ENCODE data around the gene SLC35E3. TPM values are rescaled to one million over a fixed set of nuclear protein-coding genes. Genes with fewer than 3 reads are reported as not detected.

The SLC35E3 gene
- total and polyA plus RNA-seq, 2 of the 13 experiments (the other 11 are each of a cell fraction or from before 2014, with no cell fraction given) = 13.0 to 22.1 TPM

GRCh38 chr12:68765696-68766095, 19.7 kb downstream of the SLC35E3 start:
- no peaks in the 10 kb centered on the region for H3K79me2 ChIP-seq (ENCODE audit: insufficient read depth, low read length)
- H3K27ac ChIP-seq (ENCODE audit: extremely low read length, insufficient read depth, low read length) = no peak overlapping the region
- no peaks in the 10 kb centered on the region for H4K20me1 ChIP-seq (ENCODE audit: insufficient read depth, low read length)
- in situ Hi-C loops (cut with HindIII; ENCODE audit: extremely low pct_ligation_motif_present, low pct_unique_long_range_greater_than_20kb) (no loop called here), intact Hi-C loops (cut with micrococcal nuclease; ENCODE audit: unreplicated experiment) (no loop called here)
- CTCF ChIA-PET (ENCODE audit: low intra/inter-chr PET ratio, low total read pairs) = no interaction called here
- DNase-seq (ENCODE audit: low spot score) (no peak), FAIRE-seq (no peak), ATAC-seq (no peak)
- 100% methylated on average over 1 of the region's 1 CpG for WGBS (ENCODE audit: low lambda C conversion rate)
- H3K36me3 ChIP-seq (replicated peaks in 1 of 2; ENCODE audit: control insufficient read depth in 1 of 2, insufficient read depth in 2 of 2, low read length in 2 of 2) = peaks cover 7 to 27% of the 10 kb centered on the region in 2 experiments; a peak in 4 of 5 replicates
- H3K4me2 ChIP-seq (ENCODE audit: low read depth, low read length) = no peak overlapping the region
- H3K4me1 ChIP-seq (ENCODE audit: insufficient read depth, low read length) = peaks cover 10% of the 10 kb centered on the region
- POLR2A ChIA-PET = interaction anchor here (1.1 kb wide), 1 partner anchor 42 kb away, joined by 3 read pairs; the partner anchor contains the start of gene MDM2
- no peak overlapping the region for H2AFZ ChIP-seq (ENCODE audit: low read length)
- H3K27me3 ChIP-seq (ENCODE audit: control insufficient read depth in 1 of 2, insufficient read depth in 2 of 2, low read length in 2 of 2) = no peaks in the 10 kb centered on the region
- no peak for TF ChIP-seq GRHL1 (CRISPR knock-in tag; conservative IDR thresholded peaks at IDR 0.05)
- TF ChIP-seq MAFG (CRISPR knock-in tag; IDR thresholded peaks at IDR 0.05) = no peak
- no peak for TF ChIP-seq ZNF230 (CRISPR knock-in tag; IDR thresholded peaks at IDR 0.05)
- no peak for TF ChIP-seq POLR2A (IDR thresholded peaks at IDR 0.05; ENCODE audit: insufficient read depth in 1 of 2, low read depth in 2 of 2, low read length in 2 of 2)
- no peak for TF ChIP-seq ZNF331 (CRISPR knock-in tag; IDR thresholded peaks at IDR 0.05)
- TF ChIP-seq PRMT3 (CRISPR knock-in tag; IDR thresholded peaks at IDR 0.05; ENCODE audit: borderline replicate concordance, low read depth) = no peak
- TF ChIP-seq ZNF276 (CRISPR knock-in tag; IDR thresholded peaks at IDR 0.05; ENCODE audit: low read depth) = no peak
- no TSS peak for BruUV-seq (replicated peaks)
- H3K9ac ChIP-seq (ENCODE audit: insufficient read depth, low read depth, low read length) = no peak overlapping the region
- no peak overlapping the region for H3K4me3 ChIP-seq (replicated peaks in 1 of 3; ENCODE audit: insufficient read depth in 1 of 3, low read depth in 2 of 3, low read length in 3 of 3)
- H3K9me3 ChIP-seq (ENCODE audit: low read length) = no peaks in the 10 kb centered on the region

Data from HepG2 (cell line).